Sigmoid colon (tissue), 7 donors: ENCODE data around the gene RNFT2. TPM values are rescaled to one million over a fixed set of nuclear protein-coding genes. Genes with fewer than 3 reads are reported as not detected.

Source experiments
- DNase-seq: peaks from one replicate; pipeline ENCODE4 v3.0.0-alpha.2; 2019
- H3K27ac ChIP-seq, 4 donors: fragments of 200-600 bp; sonication (generic); one replicate each; pipeline ENCODE4 v1.5.1; 2016 to 2019; ENCODE audit warnings: mild to moderate bottlenecking in 1 of 4
- H3K27me3 ChIP-seq, 3 donors: fragments of 200-600 bp; sonication (generic); one replicate each; pipeline ENCODE4 v1.5.1; 2019; ENCODE audit warnings: mild to moderate bottlenecking in 1 of 3
- H3K36me3 ChIP-seq, 4 donors: fragments of 200-600 bp; sonication (generic); one replicate each; pipeline ENCODE4 v1.5.1; 2016 to 2019
- H3K4me1 ChIP-seq, 4 donors: fragments of 200-600 bp; sonication (generic); one replicate each; pipeline ENCODE4 v1.5.1; 2017 to 2019
- H3K4me3 ChIP-seq, 4 donors: fragments of 200-600 bp; sonication (generic); one replicate each; pipeline ENCODE4 v1.5.1; 2017 to 2019; ENCODE audit warnings: mild to moderate bottlenecking in 2 of 4, moderate library complexity in 1 of 4
- H3K9me3 ChIP-seq, 4 donors: fragments of 200-600 bp in 3 of 4; sonication (generic) in 3 of 4; one replicate each; pipeline versions ENCODE4 v1.5.1 to v1.6.1; 2013 to 2019
- CTCF ChIP-seq, 4 experiments: fragments of 450-650 bp in 3 of 4; fragments of 200-600 bp in 1 of 4; IDR thresholded peaks; one replicate each; pipeline ENCODE4 v1.5.1; 2016 to 2019; ENCODE audit warnings: antibody characterized with exemption in 4 of 4, mild to moderate bottlenecking in 3 of 4, moderate library complexity in 2 of 4
- EP300 ChIP-seq, 4 donors: sonication (generic); formaldehyde crosslinking; IDR thresholded peaks; one replicate each; pipeline ENCODE4 v1.6.1; 2017; ENCODE audit warnings: antibody characterized with exemption in 4 of 4
- POLR2A ChIP-seq, 2 donors: fragments of 450-650 bp; IDR thresholded peaks; one replicate each; pipeline ENCODE4 v1.6.1; 2016; ENCODE audit warnings: antibody characterized with exemption in 2 of 2, mild to moderate bottlenecking in 2 of 2, moderate library complexity in 2 of 2
- POLR2AphosphoS5 ChIP-seq, 4 donors: sonication (generic); formaldehyde crosslinking; IDR thresholded peaks; one replicate each; pipeline ENCODE4 v1.6.1; 2017; ENCODE audit warnings: antibody characterized with exemption in 4 of 4
- WGBS, 2 donors: extraction: QIAGEN DNeasy Blood & Tissue Kit; methylation state at CpG; one replicate each; pipeline ENCODE4 v1.1.7; 2013; 5-methylcytosine and 5-hydroxymethylcytosine counted together
- intact Hi-C: fragments of 100-400 bp; cut with DNase I; formaldehyde crosslinking; loops from one replicate; pipeline ENCODE4 v1.15.1; 2023
- polyA plus RNA-seq, 3 donors: library from polyadenylated mRNA; stranded (reverse); fragments of 200-250 nt; gene quantifications; one replicate each; pipeline ENCODE4 v1.2.3, GENCODE V29; 2013
- total RNA-seq, 4 donors: library from RNA; depleted of rRNA; stranded (reverse); fragments of >200 nt; gene quantifications; one replicate each; pipeline ENCODE4 v1.1.0, GENCODE V29; 2016
- donor health status: healthy with polysubstance abuse.
- donor health status: Bipolar disorder and iron deficiency.
- donor health status: healthy.

RNFT2 gene
- total and polyA plus RNA-seq, 7 donors = 0.36 to 4.3 (median 1.1) TPM

- peaks cover 0 to 12% (median 3%) of the 10 kb centered on the region in 4 donors for H3K4me1 ChIP-seq
- intact Hi-C loops = loop anchor here (10.0 kb wide), 1 partner anchor 423 kb away; no protein-coding TSS in a partner anchor
- H3K4me3 ChIP-seq = no peak overlapping the region
- 93 to 94% methylated on average over 4 of the region's 4 CpGs for WGBS, 2 donors
- H3K36me3 ChIP-seq = no peaks in the 10 kb centered on the region
- DNase-seq = no peak
- H3K27me3 ChIP-seq = no peaks in the 10 kb centered on the region
- no peaks in the 10 kb centered on the region for H3K9me3 ChIP-seq
- TF ChIP-seq POLR2AphosphoS5 (IDR thresholded peaks at IDR 0.05) (no peak), POLR2A (IDR thresholded peaks at IDR 0.05) (no peak), CTCF (IDR thresholded peaks at IDR 0.05) (no peak), EP300 (IDR thresholded peaks at IDR 0.05) (no peak)
- no peak overlapping the region for H3K27ac ChIP-seq
Observed at GRCh38 chr12:116701432-116701831, 36.7 kb upstream of the RNFT2 start.

GRCh38 chr12:116703214-116703795 lies 34.8 kb upstream of the RNFT2 start:
- Histone ChIP-seq H3K9me3 (no peaks in the 10 kb centered on the region), H3K36me3 (no peaks in the 10 kb centered on the region), H3K27me3 (peaks cover 0 to 10% (median 0%) of the 10 kb centered on the region in 3 donors), H3K4me3 (no peak overlapping the region), H3K27ac (no peak overlapping the region), H3K4me1 (peaks cover 0 to 12% (median 3%) of the 10 kb centered on the region in 4 donors)
- TF ChIP-seq POLR2AphosphoS5 (IDR thresholded peaks at IDR 0.05) = no peak
- no peak for TF ChIP-seq POLR2A (IDR thresholded peaks at IDR 0.05)
- peak; percentile 80 to 90 (median 86) for TF ChIP-seq CTCF (IDR thresholded peaks at IDR 0.05)
- no peak for TF ChIP-seq EP300 (IDR thresholded peaks at IDR 0.05)
- intact Hi-C loops = loop anchor here (2.0 to 10.0 kb wide), 2 partner anchors 179 to 421 kb away; no protein-coding TSS in a partner anchor
- WGBS, 2 donors = 22 to 26% methylated on average over 12 of the region's 12 CpGs
- peak; percentile 79 for DNase-seq

- DNase-seq = no peak
- TF ChIP-seq POLR2AphosphoS5 (IDR thresholded peaks at IDR 0.05) (no peak), EP300 (IDR thresholded peaks at IDR 0.05) (no peak), POLR2A (IDR thresholded peaks at IDR 0.05) (no peak), CTCF (IDR thresholded peaks at IDR 0.05) (no peak)
- Histone ChIP-seq H3K4me3 (no peak overlapping the region), H3K36me3 (no peaks in the 10 kb centered on the region), H3K27ac (no peak overlapping the region), H3K4me1 (peaks cover 0 to 19% (median 12%) of the 10 kb centered on the region in 4 donors), H3K9me3 (no peaks in the 10 kb centered on the region), H3K27me3 (peaks cover 0 to 10% (median 0%) of the 10 kb centered on the region in 3 donors)
- 20 to 41% methylated on average over 9 of the region's 9 CpGs for WGBS, 2 donors
- intact Hi-C loops = loop anchor here (5.0 to 10.0 kb wide), 2 partner anchors 417 to 710 kb away; no protein-coding TSS in a partner anchor
Observed at GRCh38 chr12:116707751-116708150, 30.4 kb upstream of the RNFT2 start.

- H3K4me1 ChIP-seq = peaks cover 0 to 14% (median 12%) of the 10 kb centered on the region in 4 donors
- H3K36me3 ChIP-seq = no peaks in the 10 kb centered on the region
- TF ChIP-seq POLR2AphosphoS5 (IDR thresholded peaks at IDR 0.05) (no peak), CTCF (IDR thresholded peaks at IDR 0.05) (peak in 3 of 4 experiments; percentile 24 to 42 (median 35)), EP300 (IDR thresholded peaks at IDR 0.05) (no peak), POLR2A (IDR thresholded peaks at IDR 0.05) (no peak)
- no peaks in the 10 kb centered on the region for H3K9me3 ChIP-seq
- DNase-seq = no peak
- WGBS, 2 donors = 19 to 27% methylated on average over 26 of the region's 26 CpGs
- no peak overlapping the region for H3K4me3 ChIP-seq
- no peak overlapping the region for H3K27ac ChIP-seq
- H3K27me3 ChIP-seq = peaks cover 0 to 10% (median 0%) of the 10 kb centered on the region in 3 donors
- intact Hi-C loops = loop anchor here (5.0 to 10.0 kb wide), 2 partner anchors 416 to 712 kb away; no protein-coding TSS in a partner anchor
Observed at GRCh38 chr12:116708826-116709756, 29.0 kb upstream of the RNFT2 start.
